Lower lobe of right lung (tissue), 2 donors: ENCODE data around the gene MYO5A. TPM values are rescaled to one million over a fixed set of nuclear protein-coding genes. Genes with fewer than 3 reads are reported as not detected.
A peak's percentile ranks its signal among the peaks of the same experiment; 100 is the strongest.

Source experiments
- ATAC-seq, 2 donors: fragments of 200-7000 bp; cut with Tn5 transposase; one replicate each; pipeline ENCODE4 v1.9.1; 2020 to 2022; ENCODE audit warnings: mild to moderate bottlenecking in 2 of 2, moderate library complexity in 2 of 2
- DNase-seq: peaks from one replicate; pipeline ENCODE4 v3.0.0-alpha.2; 2020
- H3K27ac ChIP-seq: fragments of 200-600 bp; one replicate; pipeline ENCODE4 v1.8.0; 2022
- H3K27me3 ChIP-seq: fragments of 200-600 bp; one replicate; pipeline ENCODE4 v1.8.0; 2022; ENCODE audit warnings: low read depth
- H3K36me3 ChIP-seq: fragments of 200-600 bp; one replicate; pipeline ENCODE4 v1.8.0; 2022; ENCODE audit warnings: mild to moderate bottlenecking
- H3K4me1 ChIP-seq: fragments of 200-600 bp; one replicate; pipeline ENCODE4 v1.8.0; 2022
- H3K4me3 ChIP-seq: fragments of 200-600 bp; one replicate; pipeline ENCODE4 v1.8.0; 2022; ENCODE audit warnings: mild to moderate bottlenecking
- H3K9me3 ChIP-seq: fragments of 200-600 bp; one replicate; pipeline ENCODE4 v1.8.0; 2022
- CTCF ChIP-seq: fragments of 200-600 bp; IDR thresholded peaks from one replicate; pipeline ENCODE4 v1.8.0; 2022; ENCODE audit warnings: antibody characterized with exemption, mild to moderate bottlenecking
- intact Hi-C: fragments of 100-400 bp; cut with DNase I; formaldehyde crosslinking; loops from one replicate; pipeline ENCODE4 v1.11.0; 2022
- total RNA-seq: library from RNA; stranded (reverse); fragmentation: NEBNext Ultra II Directional; extraction: Animal tissue kit (Norgen Biotek cat#: 25700); gene quantifications from one replicate; pipeline ENCODE4 v1.2.1, GENCODE V29; 2021
- donor health status: DM: no; HTN: yes; CAD: no; lungs with severe emphysema.

MYO5A gene
- total RNA-seq, 1 donor from 2014 or later = 36.1 TPM

GRCh38 chr15:52290800-52291199, 237.9 kb downstream of the MYO5A start:
- ATAC-seq (no peak), DNase-seq (no peak)
- no peak for TF ChIP-seq CTCF
- no peak overlapping the region for H3K27ac ChIP-seq
- no peak overlapping the region for H3K4me3 ChIP-seq
- intact Hi-C loops = no loop called here
- H3K4me1 ChIP-seq = peaks cover 34% of the 10 kb centered on the region
- no peaks in the 10 kb centered on the region for H3K36me3 ChIP-seq
- H3K9me3 ChIP-seq = no peaks in the 10 kb centered on the region
- H3K27me3 ChIP-seq = peaks cover 13% of the 10 kb centered on the region

- peaks cover 29% of the 10 kb centered on the region for H3K4me1 ChIP-seq
- DNase-seq = no peak
- no peak for ATAC-seq
- H3K27me3 ChIP-seq = peaks cover 8% of the 10 kb centered on the region
- no peak overlapping the region for H3K27ac ChIP-seq
- no peaks in the 10 kb centered on the region for H3K36me3 ChIP-seq
- no peaks in the 10 kb centered on the region for H3K9me3 ChIP-seq
- TF ChIP-seq CTCF = no peak
- H3K4me3 ChIP-seq = no peak overlapping the region
- intact Hi-C loops = no loop called here
These were observed 238.4 kb downstream of the MYO5A start for GRCh38 chr15:52290329-52290728.

- peak; percentile 63 for DNase-seq
- peak; percentile 65 to 82 for ATAC-seq
- intact Hi-C loops = no loop called here
These were observed 239.0 kb downstream of the MYO5A start for GRCh38 chr15:52289629-52290081.

GRCh38 chr15:52288986-52289385, 239.7 kb downstream of the MYO5A start:
- Histone ChIP-seq H3K27ac (peak overlapping the region; percentile 82), H3K27me3 (no peaks in the 10 kb centered on the region), H3K4me3 (peak overlapping the region; percentile 34), H3K4me1 (peaks cover 20% of the 10 kb centered on the region), H3K9me3 (no peaks in the 10 kb centered on the region), H3K36me3 (no peaks in the 10 kb centered on the region)
- no peak for TF ChIP-seq CTCF
- ATAC-seq = no peak
- no peak for DNase-seq
- intact Hi-C loops = no loop called here

More at GRCh38 chr15:52289629-52290081, 239.0 kb downstream of the MYO5A start:
- no peaks in the 10 kb centered on the region for H3K36me3 ChIP-seq
- H3K27ac ChIP-seq = peak overlapping the region; percentile 82
- H3K4me1 ChIP-seq = peaks cover 22% of the 10 kb centered on the region
- H3K4me3 ChIP-seq = peak overlapping the region; percentile 34
- peaks cover 1% of the 10 kb centered on the region for H3K27me3 ChIP-seq
- TF ChIP-seq CTCF = no peak
- H3K9me3 ChIP-seq = no peaks in the 10 kb centered on the region

- Histone ChIP-seq H3K4me1 (peaks cover 14% of the 10 kb centered on the region), H3K36me3 (no peaks in the 10 kb centered on the region), H3K27me3 (no peaks in the 10 kb centered on the region), H3K4me3 (peak overlapping the region; percentile 34), H3K9me3 (no peaks in the 10 kb centered on the region), H3K27ac (peak overlapping the region; percentile 82)
- DNase-seq (peak; percentile 87), ATAC-seq (peak; percentile 94 to 95)
- intact Hi-C loops = no loop called here
- no peak for TF ChIP-seq CTCF
These were observed 240.4 kb downstream of the MYO5A start for GRCh38 chr15:52288051-52288942.
